ENCODE data around the gene SRY. TPM values are rescaled to one million over a fixed set of nuclear protein-coding genes. Genes with fewer than 3 reads are reported as not detected.
"Not testable (repeated sequence)": the region's sequence is repeated elsewhere in the genome, so short reads cannot be mapped to it uniquely, and the experiment has no call there.

SRY gene
- total RNA-seq = not detected

- no peak for DNase-seq (ENCODE audit: low spot score)
- intact Hi-C loops (cut with DNase I) = no loop called here
- ATAC-seq = no peak
Measured at GRCh38 chrY:2787600-2787999, at the start of gene SRY. Gene SRY, minus strand, starts transcription at chrY:2787682. Its CDS starts 79 bp downstream, at chrY:2787603.

- intact Hi-C loops (cut with DNase I) = no loop called here
- ATAC-seq = no peak
Measured at GRCh38 chrY:2837078-2837477, 49.6 kb upstream of the SRY start.

DNA sequence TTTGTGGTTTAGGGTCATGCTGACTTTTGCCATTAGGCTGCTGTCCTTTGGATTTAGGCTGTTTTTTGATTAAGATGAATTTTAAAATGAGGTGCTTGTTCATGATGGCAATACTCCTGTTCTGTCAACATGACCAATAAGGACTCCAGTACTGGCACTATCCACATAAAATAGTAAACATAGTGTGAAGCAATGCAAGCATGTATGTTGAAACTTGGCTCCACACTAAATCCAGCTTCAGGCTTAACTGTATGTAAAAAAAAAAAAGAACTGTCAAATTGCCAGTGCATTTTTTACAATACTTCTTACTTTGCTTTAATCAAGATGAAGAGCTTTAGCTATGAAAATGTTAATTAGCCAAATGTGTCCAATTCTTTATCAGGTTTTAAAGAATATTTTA is 47.7 kb upstream of the SRY start:
- DNase-seq (ENCODE audit: low spot score) = no peak
- ATAC-seq = no peak
- intact Hi-C loops (cut with DNase I) = no loop called here

More at GRCh38 chrY:2837078-2837477, 49.6 kb upstream of the SRY start:
- no peak for DNase-seq (ENCODE audit: low spot score)

- ATAC-seq = no peak
- intact Hi-C loops (cut with DNase I) = no loop called here
- DNase-seq (ENCODE audit: low spot score) = no peak
Measured at GRCh38 chrY:2828497-2828896, 41.0 kb upstream of the SRY start.

- intact Hi-C loops (cut with DNase I) = no loop called here
- ATAC-seq (no peak), DNase-seq (ENCODE audit: low spot score) (no peak)
Measured at GRCh38 chrY:2824471-2824870, 37.0 kb upstream of the SRY start.

- DNase-seq (ENCODE audit: low spot score); intact Hi-C loops (cut with DNase I); ATAC-seq: not testable (repeated sequence)
Measured at GRCh38 chrY:2817146-2817896, 29.8 kb upstream of the SRY start.

DNA sequence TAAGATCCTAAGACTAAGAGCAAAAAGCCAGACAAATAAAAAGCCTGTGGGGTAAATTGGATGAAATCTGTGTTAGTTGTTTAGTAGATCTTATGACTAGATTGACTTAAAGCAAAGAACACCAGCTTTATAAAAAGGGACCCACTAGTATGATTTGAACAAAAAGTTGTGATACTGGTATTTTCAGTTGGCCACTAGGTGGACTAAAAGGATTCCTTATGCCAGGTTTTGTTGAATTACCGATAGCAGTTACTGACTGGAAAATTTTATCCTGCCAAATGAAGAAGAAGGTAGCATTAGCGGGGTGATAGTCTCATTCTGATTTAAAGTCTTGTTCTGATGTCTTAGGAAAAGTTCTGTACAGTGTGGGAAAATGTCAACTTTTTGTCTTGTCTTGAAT is 12.8 kb upstream of the SRY start:
- intact Hi-C loops (cut with DNase I) = no loop called here
- ATAC-seq (no peak), DNase-seq (ENCODE audit: low spot score) (no peak)

DNA sequence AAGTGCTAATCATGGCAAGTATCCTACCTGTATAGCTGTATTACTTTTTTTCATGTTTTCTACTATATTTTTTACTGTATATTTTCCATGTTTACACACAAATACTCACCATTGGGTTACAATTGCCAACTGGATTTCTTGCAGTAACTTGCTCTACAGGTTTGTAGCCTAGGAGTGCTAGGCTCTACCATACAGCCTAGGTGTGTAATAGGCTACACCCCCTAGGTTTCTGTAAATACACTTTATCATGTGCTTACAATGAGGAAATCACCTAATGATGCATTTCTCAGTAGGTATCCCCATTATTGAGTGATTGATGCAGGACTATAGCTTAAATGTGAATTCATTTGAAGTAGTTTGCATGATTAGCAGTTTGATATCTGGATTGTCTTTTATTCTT is 10.5 kb upstream of the SRY start:
- intact Hi-C loops (cut with DNase I) = no loop called here
- ATAC-seq (no peak), DNase-seq (ENCODE audit: low spot score) (no peak)

DNA sequence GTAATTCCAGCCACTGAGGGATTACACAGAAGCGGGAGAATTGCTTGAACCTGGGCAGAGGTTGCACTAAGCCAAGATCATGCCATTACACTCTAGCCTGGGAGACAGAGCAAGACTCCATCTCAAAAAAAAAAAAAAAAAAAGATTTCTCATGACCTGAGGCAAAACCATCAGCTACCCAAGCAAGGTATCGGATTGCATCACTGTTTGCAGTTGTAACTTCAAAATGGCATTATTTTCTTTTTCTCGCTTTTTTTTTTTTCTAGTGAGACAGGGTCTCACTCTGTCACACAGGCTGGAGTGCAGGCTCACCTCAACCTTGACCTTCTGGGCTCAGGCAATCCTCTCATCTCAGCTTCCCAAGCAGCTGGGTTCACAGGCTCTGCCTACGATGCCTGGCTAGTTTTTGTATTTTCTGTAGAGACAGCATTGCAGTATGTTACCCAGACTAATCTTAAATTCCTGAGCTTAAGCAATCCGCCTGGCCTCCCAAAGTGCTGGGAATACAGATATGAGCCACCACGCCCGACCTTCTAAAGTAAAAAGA is 9.6 kb upstream of the SRY start:
- no peak for ATAC-seq
- DNase-seq (ENCODE audit: low spot score) = no peak
- intact Hi-C loops (cut with DNase I) = no loop called here

DNA sequence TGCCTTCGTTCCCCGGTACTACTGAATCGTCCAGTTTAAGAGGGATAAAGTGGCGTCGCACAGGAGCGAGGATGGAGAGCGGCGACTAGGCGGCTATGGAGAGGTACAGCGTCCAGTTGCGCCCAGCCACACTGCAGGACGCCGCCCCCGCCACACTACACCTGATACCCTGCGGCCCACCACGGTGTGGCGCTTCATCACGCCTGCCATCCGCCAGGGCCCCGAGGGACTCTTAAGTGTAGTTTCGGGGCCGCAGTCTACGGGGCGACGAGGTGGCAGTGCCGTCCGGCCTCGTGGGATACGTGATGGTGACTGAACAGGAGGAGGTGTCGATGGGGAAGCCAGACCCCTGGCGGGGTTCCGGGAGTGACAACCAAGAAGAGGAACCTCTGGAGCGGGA is 2.3 kb upstream of the SRY start:
- no peak for ATAC-seq
- intact Hi-C loops (cut with DNase I) = no loop called here

DNA sequence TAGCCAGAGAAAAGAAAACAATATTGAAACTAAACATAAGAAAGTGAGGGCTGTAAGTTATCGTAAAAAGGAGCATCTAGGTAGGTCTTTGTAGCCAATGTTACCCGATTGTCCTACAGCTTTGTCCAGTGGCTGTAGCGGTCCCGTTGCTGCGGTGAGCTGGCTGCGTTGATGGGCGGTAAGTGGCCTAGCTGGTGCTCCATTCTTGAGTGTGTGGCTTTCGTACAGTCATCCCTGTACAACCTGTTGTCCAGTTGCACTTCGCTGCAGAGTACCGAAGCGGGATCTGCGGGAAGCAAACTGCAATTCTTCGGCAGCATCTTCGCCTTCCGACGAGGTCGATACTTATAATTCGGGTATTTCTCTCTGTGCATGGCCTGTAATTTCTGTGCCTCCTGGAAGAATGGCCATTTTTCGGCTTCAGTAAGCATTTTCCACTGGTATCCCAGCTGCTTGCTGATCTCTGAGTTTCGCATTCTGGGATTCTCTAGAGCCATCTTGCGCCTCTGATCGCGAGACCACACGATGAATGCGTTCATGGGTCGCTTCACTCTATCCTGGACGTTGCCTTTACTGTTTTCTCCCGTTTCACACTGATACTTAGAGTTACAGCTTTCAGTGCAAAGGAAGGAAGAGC is 488 bp downstream of the SRY start:
- no peak for ATAC-seq
- intact Hi-C loops (cut with DNase I) = no loop called here
- DNase-seq (ENCODE audit: low spot score) = no peak

More for the DNA sequence above, 2.3 kb upstream of the SRY start:
- no peak for DNase-seq (ENCODE audit: low spot score)

Other genes starting within 250 kb of the SRY start
- gene RPS4Y1, start 53.9 kb upstream of the SRY start, total RNA-seq = not detected
- gene ZFY, start 147.7 kb upstream of the SRY start, total RNA-seq = not detected